ENCODE results near the gene CLSTN2.

CLSTN2 gene

GRCh38 chr3:140204271-140204984 lies 269.4 kb downstream of the CLSTN2 start:
- H3K9me3 ChIP-seq (ENCODE audit: control insufficient read depth, insufficient read depth, low read depth, low read length) = no peaks in the 10 kb centered on the region
- no peak overlapping the region for H3K27ac ChIP-seq (ENCODE audit: extremely low read depth, low read depth, low read length)
- H3K4me1 ChIP-seq (ENCODE audit: control insufficient read depth, insufficient read depth, low read length) = peaks cover 9% of the 10 kb centered on the region
- TF ChIP-seq ZNF610 (tag by site-specific recombination; IDR thresholded peaks at IDR 0.05; ENCODE audit: borderline replicate concordance) = no peak
- TF ChIP-seq RBAK (tag by site-specific recombination; IDR thresholded peaks at IDR 0.05) = no peak
- TF ChIP-seq, protein P1, sequence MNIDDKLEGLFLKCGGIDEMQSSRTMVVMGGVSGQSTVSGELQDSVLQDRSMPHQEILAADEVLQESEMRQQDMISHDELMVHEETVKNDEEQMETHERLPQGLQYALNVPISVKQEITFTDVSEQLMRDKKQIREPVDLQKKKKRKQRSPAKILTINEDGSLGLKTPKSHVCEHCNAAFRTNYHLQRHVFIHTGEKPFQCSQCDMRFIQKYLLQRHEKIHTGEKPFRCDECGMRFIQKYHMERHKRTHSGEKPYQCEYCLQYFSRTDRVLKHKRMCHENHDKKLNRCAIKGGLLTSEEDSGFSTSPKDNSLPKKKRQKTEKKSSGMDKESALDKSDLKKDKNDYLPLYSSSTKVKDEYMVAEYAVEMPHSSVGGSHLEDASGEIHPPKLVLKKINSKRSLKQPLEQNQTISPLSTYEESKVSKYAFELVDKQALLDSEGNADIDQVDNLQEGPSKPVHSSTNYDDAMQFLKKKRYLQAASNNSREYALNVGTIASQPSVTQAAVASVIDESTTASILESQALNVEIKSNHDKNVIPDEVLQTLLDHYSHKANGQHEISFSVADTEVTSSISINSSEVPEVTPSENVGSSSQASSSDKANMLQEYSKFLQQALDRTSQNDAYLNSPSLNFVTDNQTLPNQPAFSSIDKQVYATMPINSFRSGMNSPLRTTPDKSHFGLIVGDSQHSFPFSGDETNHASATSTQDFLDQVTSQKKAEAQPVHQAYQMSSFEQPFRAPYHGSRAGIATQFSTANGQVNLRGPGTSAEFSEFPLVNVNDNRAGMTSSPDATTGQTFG (tag by site-specific recombination; IDR thresholded peaks at IDR 0.05; ENCODE audit: borderline replicate concordance) = no peak
- TF ChIP-seq MYNN (tag by site-specific recombination; IDR thresholded peaks at IDR 0.05; ENCODE audit: borderline replicate concordance) = no peak
- no peak for TF ChIP-seq ZNF791 (tag by site-specific recombination; IDR thresholded peaks at IDR 0.05)
- no peak for TF ChIP-seq ZNF548 (tag by site-specific recombination; IDR thresholded peaks at IDR 0.05)
- no peak for TF ChIP-seq ZNF266 (tag by site-specific recombination; IDR thresholded peaks at IDR 0.05; ENCODE audit: low read depth)
- no peak for TF ChIP-seq ZNF221 (tag by site-specific recombination; IDR thresholded peaks at IDR 0.05; ENCODE audit: borderline replicate concordance)
- TF ChIP-seq GFI1B (tag by site-specific recombination; IDR thresholded peaks at IDR 0.05) = no peak
- TF ChIP-seq ZNF843 (tag by site-specific recombination; IDR thresholded peaks at IDR 0.05) = no peak
- no peak for TF ChIP-seq ZSCAN18 (tag by site-specific recombination; IDR thresholded peaks at IDR 0.05)
- no peak for TF ChIP-seq ZNF366 (tag by site-specific recombination; conservative IDR thresholded peaks at IDR 0.05)
- no peak for TF ChIP-seq ZNF19 (tag by site-specific recombination; IDR thresholded peaks at IDR 0.05; ENCODE audit: low read depth)
- no peak for TF ChIP-seq ZSCAN30 (tag by site-specific recombination; IDR thresholded peaks at IDR 0.05)
- TF ChIP-seq ZBTB21 (tag by site-specific recombination; IDR thresholded peaks at IDR 0.05) = no peak
- no peaks in the 10 kb centered on the region for H3K36me3 ChIP-seq (ENCODE audit: control insufficient read depth in 2 of 2, insufficient read depth in 1 of 2, low read length in 2 of 2)
- CTCF ChIA-PET = no interaction called here
- H3K4me3 ChIP-seq (ENCODE audit: low read depth, low read length) = no peak overlapping the region
- POLR2A ChIA-PET = no interaction called here

DNA sequence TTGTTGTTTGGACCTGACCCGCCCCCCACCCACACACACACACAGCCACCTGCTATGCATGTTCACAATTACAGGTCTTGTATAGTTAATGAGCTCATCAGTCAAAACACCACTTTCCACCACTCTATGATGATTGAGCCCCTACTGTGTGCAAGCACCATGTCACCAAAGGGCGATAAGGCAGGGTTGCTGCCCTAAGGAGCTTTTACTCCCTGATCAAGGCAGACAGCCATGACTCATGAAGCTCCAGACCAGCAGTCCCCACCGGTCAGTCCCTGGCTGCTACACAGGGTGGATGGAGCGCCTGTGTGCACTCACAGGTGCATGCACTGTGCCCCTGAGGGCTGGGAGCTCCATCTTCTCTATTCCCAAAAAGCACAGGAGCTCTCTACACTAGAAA lies 270.6 kb downstream of the CLSTN2 start:
- POLR2A ChIA-PET = no interaction called here
- no peaks in the 10 kb centered on the region for H3K36me3 ChIP-seq (ENCODE audit: control insufficient read depth in 2 of 2, insufficient read depth in 1 of 2, low read length in 2 of 2)
- no peaks in the 10 kb centered on the region for H3K9me3 ChIP-seq (ENCODE audit: control insufficient read depth, insufficient read depth, low read depth, low read length)
- CTCF ChIA-PET = interaction anchor here (0.6 to 1.6 kb wide), 4 partner anchors 13 to 226 kb away, joined by 3 to 8 read pairs (median 3); no protein-coding TSS in a partner anchor
- H3K4me3 ChIP-seq (ENCODE audit: low read depth, low read length) = no peak overlapping the region
- TF ChIP-seq ZNF155 (tag by site-specific recombination; IDR thresholded peaks at IDR 0.05) (no peak), ZNF26 (tag by site-specific recombination; IDR thresholded peaks at IDR 0.05) (no peak), ZBTB21 (tag by site-specific recombination; IDR thresholded peaks at IDR 0.05) (no peak), ZNF600 (tag by site-specific recombination; IDR thresholded peaks at IDR 0.05) (0 out of 2 replicates have a peak, but pooled peaks have one; percentile 32), ZNF112 (tag by site-specific recombination; IDR thresholded peaks at IDR 0.05) (no peak), IKZF3 (tag by site-specific recombination; IDR thresholded peaks at IDR 0.05) (no peak), ZNF768 (tag by site-specific recombination; IDR thresholded peaks at IDR 0.05) (no peak), SP7 (tag by site-specific recombination; IDR thresholded peaks at IDR 0.05) (peak; percentile 83)
- H3K27ac ChIP-seq (ENCODE audit: extremely low read depth, low read depth, low read length) = no peak overlapping the region
- peaks cover 9% of the 10 kb centered on the region for H3K4me1 ChIP-seq (ENCODE audit: control insufficient read depth, insufficient read depth, low read length)

Measured in HEK293 (cell line).